ENCODE results near the gene HHAT.

HHAT gene
- 9.4 to 13.6 (median 10.7) reads per million in 4 experiments for total RNA-seq

DNA sequence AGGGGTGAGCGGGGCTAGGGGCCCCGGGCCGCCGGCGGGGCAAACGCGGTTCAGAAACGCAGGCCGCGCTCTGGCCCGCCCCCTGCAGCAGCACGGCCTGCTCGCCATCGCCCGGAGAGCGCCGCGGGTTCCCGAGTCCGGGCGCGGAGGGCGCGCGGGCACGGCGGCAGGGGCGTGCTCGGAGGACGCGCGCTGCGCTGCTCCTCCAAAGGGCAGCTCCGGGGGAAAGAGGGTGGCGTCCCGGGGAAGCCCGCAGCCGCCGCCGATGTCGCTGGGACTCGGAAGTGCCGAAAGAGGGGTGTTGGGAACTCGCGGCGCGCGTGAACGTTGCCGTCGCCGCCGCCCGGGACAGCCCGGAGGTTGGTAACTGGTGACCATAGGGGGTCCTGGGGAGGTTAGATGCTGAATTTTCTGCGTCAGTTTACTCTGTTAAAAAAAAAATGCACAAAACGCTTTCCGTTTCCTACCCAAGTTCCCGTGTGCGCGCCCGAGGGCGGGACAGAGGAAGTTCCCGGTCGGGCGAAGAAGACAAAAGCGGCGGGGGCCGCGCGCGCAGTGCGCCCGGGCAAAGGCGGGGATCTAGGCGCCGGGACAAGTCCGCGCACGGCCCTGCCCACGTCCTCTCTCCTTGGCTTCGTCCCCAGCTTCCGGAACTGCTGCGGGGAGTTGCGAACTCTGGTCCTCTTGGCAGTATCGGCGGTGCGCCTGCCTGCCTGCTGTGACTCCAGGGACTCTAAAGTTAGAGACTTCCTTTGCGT lies at the start of gene HHAT:
HHAT (plus strand) TSS at position 157 of the 758 bp plus-strand sequence. CDS start 20,074 bp downstream, outside the sequence.
- peak; percentile 4 for DNase-seq

GRCh38 chr1:210280221-210280620 lies 48.5 kb upstream of the HHAT start:
- DNase-seq: no peak

- DNase-seq: no peak
These were observed 40.6 kb upstream of the HHAT start for GRCh38 chr1:210288116-210288515.

GRCh38 chr1:210289248-210289647 lies 39.5 kb upstream of the HHAT start:
- no peak for DNase-seq

DNA sequence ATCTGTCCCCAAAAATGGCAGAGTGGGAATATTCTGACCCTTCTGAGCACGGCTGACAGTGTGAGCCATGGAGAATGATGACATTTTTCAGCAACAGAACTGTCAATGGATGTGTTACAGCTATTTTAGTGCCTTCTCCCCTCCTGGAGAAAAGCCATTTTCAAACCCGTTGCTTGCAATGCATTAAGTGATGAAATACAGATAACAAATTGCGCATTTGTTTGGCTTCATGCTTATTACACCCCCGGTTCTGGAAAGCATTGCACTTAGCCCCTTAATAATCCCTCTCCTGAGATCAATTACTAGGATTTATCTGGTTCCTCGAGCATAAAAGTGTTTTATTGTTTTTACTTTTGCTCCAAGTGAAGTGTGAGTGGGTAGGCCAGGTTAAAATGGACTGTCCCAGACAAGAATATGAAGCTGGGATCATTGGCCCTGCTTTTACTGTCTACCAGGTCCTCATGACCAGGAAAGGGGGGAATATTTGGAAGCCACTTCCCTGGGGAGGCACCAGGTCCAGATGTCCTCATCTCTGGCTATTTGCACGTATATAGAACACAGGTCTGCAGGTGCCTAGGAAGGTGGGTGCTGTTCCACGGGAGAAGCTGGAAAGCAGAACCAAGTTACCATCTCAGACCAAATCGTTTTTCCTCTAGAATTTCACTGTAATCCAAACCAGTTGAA lies 37.5 kb upstream of the HHAT start:
- no peak for DNase-seq

GRCh38 chr1:210291786-210292230 lies 36.9 kb upstream of the HHAT start:
- DNase-seq: no peak

DNA sequence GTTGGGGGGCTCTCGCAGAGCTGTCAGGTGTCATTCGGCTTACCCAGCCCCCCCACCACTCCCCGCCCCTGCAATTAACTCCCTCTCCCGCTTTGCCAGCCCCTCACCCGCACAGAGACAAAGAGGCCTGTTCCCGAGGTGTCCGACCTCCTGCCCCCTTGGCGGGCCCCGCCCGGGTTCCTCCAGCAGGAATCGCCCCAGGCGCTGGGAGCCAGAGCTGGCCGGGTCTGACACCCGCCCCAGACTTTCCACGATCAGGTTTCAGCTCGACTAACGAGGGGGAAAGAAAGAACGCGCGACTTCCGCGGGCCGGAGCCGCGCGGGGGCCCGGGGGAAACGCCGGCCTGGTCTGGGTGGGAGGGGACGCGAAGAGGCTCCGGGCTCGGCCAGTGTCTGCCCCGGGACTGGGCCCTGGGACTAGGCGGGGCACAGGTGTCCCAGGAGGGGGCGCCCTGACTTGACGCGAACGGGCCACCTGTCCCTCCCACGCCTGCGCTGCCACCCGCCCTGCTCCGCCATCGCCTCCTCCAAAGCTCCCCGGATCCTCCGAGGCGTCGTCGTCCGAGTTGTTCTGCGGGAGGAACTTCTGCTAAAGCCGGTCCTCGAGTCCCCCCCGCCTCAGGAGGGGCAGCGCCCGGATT lies 36.4 kb upstream of the HHAT start:
- DNase-seq: no peak

DNA sequence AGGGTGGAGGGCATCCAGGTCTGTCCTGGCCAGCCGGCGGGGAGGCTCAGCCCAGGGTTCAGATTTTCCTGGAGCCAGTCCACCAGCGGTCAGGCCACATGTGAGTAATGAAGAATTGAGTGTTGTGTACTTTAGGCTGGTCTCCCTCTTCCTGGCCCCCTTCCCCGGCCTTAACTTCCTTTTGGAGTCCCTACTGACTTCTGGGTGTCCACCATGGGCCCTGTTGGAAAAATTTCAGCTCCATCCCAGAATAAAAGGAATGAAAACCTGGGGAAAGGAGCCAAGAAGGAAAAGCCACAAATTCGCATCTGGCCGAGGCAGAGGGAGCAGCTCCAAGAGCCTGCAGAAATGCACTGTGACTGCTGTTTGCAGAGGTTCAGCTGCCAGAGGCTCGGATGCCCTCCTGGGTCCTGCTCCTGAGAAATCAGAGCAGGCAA lies 35.5 kb upstream of the HHAT start:
- no peak for DNase-seq

DNA sequence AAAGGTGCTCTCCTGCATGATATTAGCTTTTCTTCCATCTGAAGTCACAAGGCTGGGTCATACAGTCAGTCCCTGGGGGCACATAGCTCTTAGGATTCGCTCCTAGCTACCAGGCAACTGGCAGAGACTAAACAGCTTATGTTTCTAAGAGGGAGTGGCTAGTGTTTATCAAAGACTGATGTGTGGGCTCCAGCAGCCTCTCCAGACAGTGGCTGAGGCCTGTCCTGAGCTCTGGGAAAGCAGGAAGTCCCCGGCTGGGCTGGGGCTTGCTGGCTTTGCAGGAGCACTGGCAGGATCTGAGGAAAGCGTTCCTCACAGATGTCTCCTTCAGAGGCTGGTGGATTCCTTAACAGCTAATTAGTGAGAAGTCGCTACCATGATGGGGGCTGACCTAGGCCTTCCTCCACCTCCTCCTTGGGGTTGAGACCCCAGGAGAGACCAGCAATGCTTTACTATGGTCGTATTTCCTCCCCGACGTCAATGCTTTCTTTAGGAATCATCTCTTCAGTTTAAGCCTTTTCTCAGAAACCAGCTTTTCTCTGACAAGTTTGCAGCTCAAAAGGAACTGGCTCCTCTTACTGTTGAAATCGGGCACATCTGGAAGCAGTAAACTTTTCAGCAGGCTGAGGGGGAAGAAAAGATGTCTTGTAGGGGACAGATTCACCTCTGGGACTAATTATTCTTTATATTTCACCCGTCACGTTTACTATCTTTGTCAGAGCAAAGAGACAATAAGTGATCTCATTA lies 33.5 kb upstream of the HHAT start:
- no peak for DNase-seq

GRCh38 chr1:210296682-210297081 lies 32.0 kb upstream of the HHAT start:
- DNase-seq: no peak

DNA sequence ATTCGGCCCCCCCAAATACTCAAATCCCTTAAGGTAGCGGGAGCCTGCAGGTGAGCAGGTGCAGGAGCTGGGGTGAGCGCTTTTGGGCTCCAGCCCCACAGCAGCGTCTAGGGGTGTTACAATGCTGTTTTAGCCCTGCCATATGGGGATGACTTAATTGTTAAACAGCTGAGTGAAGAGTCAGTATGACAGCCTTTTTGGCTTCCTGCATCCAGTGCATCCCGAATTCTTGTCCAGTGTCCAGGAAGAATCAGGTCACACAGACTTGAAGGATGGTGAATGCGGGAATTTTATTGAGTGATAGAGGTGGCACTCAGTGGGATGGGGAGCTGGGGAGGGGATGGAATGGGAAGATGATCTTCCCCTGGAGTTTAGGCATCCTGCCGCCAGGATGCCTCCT lies 30.4 kb upstream of the HHAT start:
- no peak for DNase-seq

GRCh38 chr1:210298936-210299335 lies 29.8 kb upstream of the HHAT start:
- DNase-seq: no peak

- no peak for DNase-seq
These were observed 29.2 kb upstream of the HHAT start for GRCh38 chr1:210299501-210299900.

DNA sequence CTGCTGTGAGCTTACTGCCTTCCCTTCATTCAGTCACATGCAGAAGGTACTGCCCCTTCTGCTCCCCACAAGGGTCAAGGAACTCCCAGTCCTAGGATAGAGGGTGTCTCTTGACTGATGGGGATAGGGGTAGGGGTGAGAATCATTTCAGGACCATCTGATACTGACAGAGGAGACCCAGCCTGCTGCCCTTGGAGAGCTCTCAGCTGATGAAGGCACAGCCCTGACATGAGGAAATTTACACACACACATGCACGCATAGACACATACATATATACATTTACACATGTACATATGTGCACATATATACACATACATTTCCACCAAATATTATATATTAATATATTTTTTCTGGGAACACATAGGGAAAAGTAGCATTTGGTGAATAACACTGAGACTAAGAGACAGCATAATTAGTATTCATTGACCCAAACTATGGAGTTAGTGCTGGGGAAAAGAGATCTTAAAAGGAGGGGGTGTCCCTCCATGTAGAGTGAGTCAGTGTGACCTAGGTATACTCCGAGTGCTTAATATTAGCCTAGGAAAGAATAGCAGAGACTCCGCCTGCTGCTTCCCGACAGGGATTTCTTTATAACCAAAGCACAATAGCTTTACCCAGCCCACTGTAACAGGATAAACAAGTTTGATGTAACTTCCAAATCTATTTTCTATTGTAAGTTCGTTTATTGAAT lies 27.6 kb upstream of the HHAT start:
- no peak for DNase-seq

DNA sequence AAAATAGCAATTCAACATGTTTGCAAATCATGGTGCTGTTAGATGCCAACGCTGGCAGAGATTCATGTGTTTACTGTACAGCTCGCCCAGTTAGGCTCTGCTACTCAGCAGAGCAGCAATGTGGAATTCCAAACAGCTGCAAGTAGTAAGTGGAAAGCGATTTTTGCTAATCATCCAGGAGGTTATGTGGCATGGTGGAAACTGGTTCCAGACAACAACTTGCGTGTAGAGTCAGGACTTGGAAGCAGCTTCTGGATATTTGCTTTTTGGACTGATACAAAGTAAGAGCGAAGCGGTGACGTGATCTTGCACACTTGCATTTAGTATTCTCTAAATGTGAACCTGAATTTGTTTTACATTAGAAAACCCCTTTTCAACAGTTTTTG lies 27.1 kb upstream of the HHAT start:
- no peak for DNase-seq

DNA sequence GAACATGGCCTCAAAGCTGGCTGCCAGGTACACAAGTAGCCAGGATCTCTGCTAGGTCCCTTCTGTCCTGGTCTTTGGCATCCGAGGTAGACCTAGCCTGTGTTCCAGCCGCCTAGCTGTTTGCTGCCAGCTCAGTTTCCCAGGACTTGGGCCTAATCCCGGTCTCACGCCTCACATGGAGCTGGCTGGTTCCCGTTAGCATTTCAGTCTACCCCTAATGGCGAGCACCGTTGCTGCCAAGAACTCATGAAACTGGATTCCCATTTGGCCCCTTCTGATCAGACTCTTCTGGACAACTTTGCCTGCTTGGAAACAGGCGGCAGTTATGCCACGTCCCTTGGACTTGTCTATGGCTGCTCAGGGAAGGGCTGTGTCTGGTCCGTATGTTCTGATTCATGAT lies 26.2 kb upstream of the HHAT start:
- DNase-seq: no peak

- DNase-seq: no peak
These were observed 25.3 kb upstream of the HHAT start for GRCh38 chr1:210303391-210303790.

GRCh38 chr1:210310562-210311153 lies 18.0 kb upstream of the HHAT start:
- no peak for DNase-seq

GRCh38 chr1:210311726-210312493 lies 16.8 kb upstream of the HHAT start:
- no peak for DNase-seq

DNA sequence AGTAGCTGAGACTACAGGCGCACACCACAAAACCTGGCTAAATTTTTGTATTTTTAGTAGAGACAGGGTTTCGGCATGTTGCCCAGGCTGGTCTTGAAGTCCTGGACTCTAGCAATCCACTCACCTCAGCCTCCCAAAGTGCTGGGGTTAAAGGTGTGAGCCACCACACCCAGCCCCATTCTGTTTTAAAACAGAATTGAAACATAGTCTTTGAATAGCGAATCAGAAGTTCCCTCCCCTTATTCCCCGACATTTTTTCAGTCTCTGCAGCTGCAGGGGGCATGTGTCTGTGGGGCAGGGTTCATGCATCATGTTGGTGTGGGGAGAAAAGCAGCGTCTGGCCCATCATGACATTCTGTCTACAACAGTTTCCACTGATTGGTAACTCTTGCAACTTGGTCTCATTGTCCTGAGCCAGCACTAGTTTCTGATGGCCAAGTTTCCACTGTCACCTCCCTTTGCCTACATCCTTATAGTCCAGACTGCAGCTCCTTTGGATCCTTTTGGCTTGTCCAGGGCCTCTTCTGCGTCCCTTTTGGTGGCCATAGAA lies 15.6 kb upstream of the HHAT start:
- no peak for DNase-seq

- DNase-seq: no peak
These were observed 14.8 kb upstream of the HHAT start for GRCh38 chr1:210313921-210314320.
